MCF 10A (cell line): ENCODE data around the gene PRPF8. TPM values are rescaled to one million over a fixed set of nuclear protein-coding genes. Genes with fewer than 3 reads are reported as not detected.
"Not testable (repeated sequence)": the region's sequence is repeated elsewhere in the genome, so short reads cannot be mapped to it uniquely, and the experiment has no call there.

Source experiments
- BruUV-seq: library from RNA; stranded (reverse); fragments of 400-500 nt; replicated peaks from 2 replicates; lab custom pipeline; 2021; lab: Mats Ljungman, UMichigan
- CTCF ChIA-PET: fragments of 300-600 bp; sonication (Branson Sonifier 250); formaldehyde crosslinking; extraction: SDS; loops from one replicate; lab custom pipeline; 2021; ENCODE audit warnings: antibody characterized with exemption, inconsistent platforms; lab: Yijun Ruan, JAX
- POLR2A ChIA-PET: fragments of 300-600, 350-650 bp; sonication (Branson Sonifier 250); formaldehyde crosslinking; extraction: SDS; loops from one replicate; lab custom pipeline; 2020; ENCODE audit warnings: antibody characterized with exemption, inconsistent platforms; lab: Yijun Ruan, JAX
- DNase-seq: peaks from one replicate; pipeline ENCODE4 v3.0.0-alpha.2; 2018; ENCODE audit not compliant: unreplicated experiment
- H3K27ac Mint-ChIP-seq: one replicate; pipeline ENCODE4 v1.8.0; 2022; ENCODE audit warnings: mild to moderate bottlenecking, low read depth, mixed read lengths; ENCODE audit not compliant: unreplicated experiment
- H3K27me3 Mint-ChIP-seq: one replicate; pipeline ENCODE4 v1.8.0; 2022; ENCODE audit warnings: mixed read lengths; ENCODE audit not compliant: insufficient read depth, unreplicated experiment
- H3K36me3 Mint-ChIP-seq: one replicate; pipeline ENCODE4 v1.8.0; 2022; ENCODE audit warnings: mild to moderate bottlenecking, moderate library complexity, mixed read lengths; ENCODE audit not compliant: insufficient read depth, unreplicated experiment
- H3K4me1 Mint-ChIP-seq: one replicate; pipeline ENCODE4 v1.8.0; 2022; ENCODE audit warnings: mixed read lengths; ENCODE audit not compliant: insufficient read depth, unreplicated experiment
- H3K4me3 Mint-ChIP-seq: one replicate; pipeline ENCODE4 v1.8.0; 2022; ENCODE audit warnings: mild to moderate bottlenecking, moderate library complexity, mixed read lengths; ENCODE audit not compliant: unreplicated experiment
- H3K9me3 Mint-ChIP-seq: one replicate; pipeline ENCODE4 v1.8.0; 2022; ENCODE audit warnings: mixed read lengths; ENCODE audit not compliant: unreplicated experiment
- CTCF ChIP-seq: fragments of 200-600 bp; IDR thresholded peaks from one replicate; pipeline ENCODE4 v1.8.0; 2022; ENCODE audit warnings: antibody characterized with exemption, mild to moderate bottlenecking; ENCODE audit not compliant: unreplicated experiment
- intact Hi-C: fragments of 100-400 bp; cut with micrococcal nuclease; formaldehyde crosslinking; loops from 2 replicates; pipeline ENCODE4 v1.14.1; 2022
- total RNA-seq: library from RNA; stranded (reverse); gene quantifications from 2 replicates; pipeline ENCODE4 v1.2.3, GENCODE V29; 2022

The PRPF8 gene
- total RNA-seq, 1 experiment from 2014 or later, result 261 TPM

- ChIA-PET POLR2A (interaction anchor here (0.7 to 2.7 kb wide), 7 partner anchors 10 to 319 kb away, joined by 3 to 14 read pairs (median 5); no protein-coding TSS in a partner anchor), CTCF (interaction anchor here (1.1 to 1.2 kb wide), 2 partner anchors 8 to 59 kb away, joined by 3 to 5 read pairs; no protein-coding TSS in a partner anchor)
- no peak for DNase-seq
- Mint-ChIP-seq H3K4me1 (peaks cover 23% of the 10 kb centered on the region), H3K27ac (no peak overlapping the region), H3K27me3 (no peaks in the 10 kb centered on the region), H3K9me3 (no peaks in the 10 kb centered on the region), H3K4me3 (peak overlapping the region; percentile 65), H3K36me3 (peaks cover 24% of the 10 kb centered on the region)
- BruUV-seq, result TSS peak; percentile 37
- intact Hi-C loops, result no loop called here
- no peak for TF ChIP-seq CTCF
These were observed 41.2 kb upstream of the PRPF8 start for GRCh38 chr17:1725642-1726511.

GRCh38 chr17:1724869-1725641 is 40.4 kb upstream of the PRPF8 start:
- H3K36me3 Mint-ChIP-seq, result peaks cover 23% of the 10 kb centered on the region
- no peak for TF ChIP-seq CTCF
- BruUV-seq, result no TSS peak
- DNase-seq, result no peak
- H3K9me3 Mint-ChIP-seq, result no peaks in the 10 kb centered on the region
- peak overlapping the region; percentile 65 for H3K4me3 Mint-ChIP-seq
- H3K27me3 Mint-ChIP-seq, result no peaks in the 10 kb centered on the region
- ChIA-PET CTCF (interaction anchor here (0.6 to 8.9 kb wide), 4 partner anchors 59 to 1192 kb away, joined by 3 to 211 read pairs (median 4); no protein-coding TSS in a partner anchor), POLR2A (interaction anchor here (0.6 to 2.7 kb wide), 13 partner anchors 9 to 320 kb away, joined by 3 to 14 read pairs (median 4); no protein-coding TSS in a partner anchor)
- intact Hi-C loops, result no loop called here
- peaks cover 19% of the 10 kb centered on the region for H3K4me1 Mint-ChIP-seq
- H3K27ac Mint-ChIP-seq, result no peak overlapping the region

GRCh38 chr17:1724351-1724868 is 39.7 kb upstream of the PRPF8 start, which contains the start of gene WDR81:
Gene WDR81 (plus strand): TSS chr17:1724704. CDS start chr17:1724960, 256 bp downstream.
- BruUV-seq, result no TSS peak
- H3K36me3 Mint-ChIP-seq, result peaks cover 23% of the 10 kb centered on the region
- TF ChIP-seq CTCF, result no peak
- peaks cover 12% of the 10 kb centered on the region for H3K4me1 Mint-ChIP-seq
- H3K9me3 Mint-ChIP-seq, result no peaks in the 10 kb centered on the region
- H3K27me3 Mint-ChIP-seq, result no peaks in the 10 kb centered on the region
- CTCF ChIA-PET, result interaction anchor here (1.3 to 8.9 kb wide), 2 partner anchors 16 to 60 kb away, joined by 5 to 211 read pairs; no protein-coding TSS in a partner anchor
- peak; percentile 69 for DNase-seq
- H3K4me3 Mint-ChIP-seq, result peak within 1 kb of the TSS; percentile 65
- POLR2A ChIA-PET, result interaction anchor here (0.6 to 2.7 kb wide), 11 partner anchors 8 to 136 kb away, joined by 3 to 14 read pairs (median 5); partner anchors contain the start of gene SMYD4
- intact Hi-C loops, result no loop called here
- no peak within 1 kb of the TSS for H3K27ac Mint-ChIP-seq

- H3K9me3 Mint-ChIP-seq, H3K4me3 Mint-ChIP-seq, H3K27me3 Mint-ChIP-seq, DNase-seq, H3K36me3 Mint-ChIP-seq, BruUV-seq, H3K4me1 Mint-ChIP-seq, intact Hi-C loops, H3K27ac Mint-ChIP-seq: not testable (repeated sequence)
- CTCF ChIA-PET, result interaction anchor here (0.6 to 8.9 kb wide), 22 partner anchors 8 to 453 kb away, joined by 3 to 211 read pairs (median 4); no protein-coding TSS in a partner anchor
- POLR2A ChIA-PET, result interaction anchor here (1.5 to 3.3 kb wide), 5 partner anchors 48 to 108 kb away, joined by 6 to 20 read pairs (median 8); partner anchors contain the start of genes RPA1 and SMYD4
These were observed 37.4 kb upstream of the PRPF8 start for GRCh38 chr17:1722022-1722421.
